ENCODE results near the gene PRR13. TPM values are rescaled to one million over a fixed set of nuclear protein-coding genes. Genes with fewer than 3 reads are reported as not detected.

The PRR13 gene
- total RNA-seq, 1 donor: 60.0 TPM

GRCh38 chr12:53489242-53489864, 47.8 kb downstream of the PRR13 start:
- H3K4me3 ChIP-seq (ENCODE audit: low read depth, low read length): no peak overlapping the region
- DNase-seq (ENCODE audit: low read depth): no peak
- TF ChIP-seq, protein P1, sequence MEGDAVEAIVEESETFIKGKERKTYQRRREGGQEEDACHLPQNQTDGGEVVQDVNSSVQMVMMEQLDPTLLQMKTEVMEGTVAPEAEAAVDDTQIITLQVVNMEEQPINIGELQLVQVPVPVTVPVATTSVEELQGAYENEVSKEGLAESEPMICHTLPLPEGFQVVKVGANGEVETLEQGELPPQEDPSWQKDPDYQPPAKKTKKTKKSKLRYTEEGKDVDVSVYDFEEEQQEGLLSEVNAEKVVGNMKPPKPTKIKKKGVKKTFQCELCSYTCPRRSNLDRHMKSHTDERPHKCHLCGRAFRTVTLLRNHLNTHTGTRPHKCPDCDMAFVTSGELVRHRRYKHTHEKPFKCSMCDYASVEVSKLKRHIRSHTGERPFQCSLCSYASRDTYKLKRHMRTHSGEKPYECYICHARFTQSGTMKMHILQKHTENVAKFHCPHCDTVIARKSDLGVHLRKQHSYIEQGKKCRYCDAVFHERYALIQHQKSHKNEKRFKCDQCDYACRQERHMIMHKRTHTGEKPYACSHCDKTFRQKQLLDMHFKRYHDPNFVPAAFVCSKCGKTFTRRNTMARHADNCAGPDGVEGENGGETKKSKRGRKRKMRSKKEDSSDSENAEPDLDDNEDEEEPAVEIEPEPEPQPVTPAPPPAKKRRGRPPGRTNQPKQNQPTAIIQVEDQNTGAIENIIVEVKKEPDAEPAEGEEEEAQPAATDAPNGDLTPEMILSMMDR (IDR thresholded peaks at IDR 0.05; ENCODE audit: insufficient read depth, low read depth, low read length): no peak

- TF ChIP-seq, protein P1 (IDR thresholded peaks at IDR 0.05; ENCODE audit: insufficient read depth, low read depth, low read length): no peak
- H3K4me3 ChIP-seq (ENCODE audit: low read depth, low read length): peak overlapping the region; percentile 59
Measured at GRCh38 chr12:53492188-53492587, 50.7 kb downstream of the PRR13 start.

GRCh38 chr12:53492830-53493609, 51.5 kb downstream of the PRR13 start:
- peak; percentile 91 for DNase-seq (ENCODE audit: low read depth)
- H3K4me3 ChIP-seq (ENCODE audit: low read depth, low read length): peak overlapping the region; percentile 59
- TF ChIP-seq, protein P1 (IDR thresholded peaks at IDR 0.05; ENCODE audit: insufficient read depth, low read depth, low read length): no peak

More at GRCh38 chr12:53492188-53492587, 50.7 kb downstream of the PRR13 start:
- no peak for DNase-seq (ENCODE audit: low read depth)

- peak overlapping the region; percentile 59 for H3K4me3 ChIP-seq (ENCODE audit: low read depth, low read length)
- TF ChIP-seq, protein P1 (IDR thresholded peaks at IDR 0.05; ENCODE audit: insufficient read depth, low read depth, low read length): no peak
- no peak for DNase-seq (ENCODE audit: low read depth)
Measured at GRCh38 chr12:53493610-53494391, 52.3 kb downstream of the PRR13 start.

Other genes with a start within 250 kb of the PRR13 start
- gene ITGB7, start 234.5 kb upstream of the PRR13 start, total RNA-seq: under 0.01 TPM in 1 of 2 replicates, not detected in the other
- 28.0 and 29.4 TPM in 2 replicates for gene RARG, start 209.5 kb upstream of the PRR13 start, total RNA-seq
- gene ESPL1, start 173.4 kb upstream of the PRR13 start, total RNA-seq: 4.8 and 6.5 TPM in 2 replicates
- 328 and 382 TPM in 2 replicates for gene PFDN5, start 146.2 kb upstream of the PRR13 start, total RNA-seq
- gene MYG1, start 142.0 kb upstream of the PRR13 start, total RNA-seq: 30.2 and 39.6 TPM in 2 replicates
- 42.8 and 43.6 TPM in 2 replicates for gene AAAS, start 120.1 kb upstream of the PRR13 start, total RNA-seq
- gene SP7, start 105.4 kb upstream of the PRR13 start, total RNA-seq: not detected in 2 replicates
- 31.2 and 45.3 TPM in 2 replicates for gene SP1, start 61.6 kb upstream of the PRR13 start, total RNA-seq
- not detected in 2 replicates for gene AMHR2, start 17.9 kb upstream of the PRR13 start, total RNA-seq
- 193 and 237 TPM in 2 replicates for gene PCBP2, start 10.4 kb downstream of the PRR13 start, total RNA-seq
- gene MAP3K12, start 57.7 kb downstream of the PRR13 start, total RNA-seq: 35.8 and 41.0 TPM in 2 replicates
- 47.4 and 54.8 TPM in 2 replicates for gene TARBP2, start 59.5 kb downstream of the PRR13 start, total RNA-seq
- not detected in 2 replicates for gene NPFF, start 65.8 kb downstream of the PRR13 start, total RNA-seq
- gene ATF7, start 184.6 kb downstream of the PRR13 start, total RNA-seq: 9.3 and 14.7 TPM in 2 replicates
- gene ATP5MC2, start 234.3 kb downstream of the PRR13 start, total RNA-seq: 70.8 and 72.2 TPM in 2 replicates

Measured in fibroblast of villous mesenchyme (primary cell).